K562 (cell line): ENCODE data around the gene DACT3. TPM values are rescaled to one million over a fixed set of nuclear protein-coding genes. Genes with fewer than 3 reads are reported as not detected.

ENCODE experiments used
- ARID2 ChIP-seq: fragments of 450-650 bp; IDR thresholded peaks from 2 replicates; pipeline ENCODE4 v1.6.1; 2017; ENCODE audit warnings: antibody characterized with exemption, mild to moderate bottlenecking
- ATF3 ChIP-seq, 2 experiments: fragments of 450-650 bp in 1 of 2; sonication (generic) in 1 of 2; formaldehyde crosslinking in 1 of 2; IDR thresholded peaks in 1 of 2; conservative IDR thresholded peaks in 1 of 2; 2 replicates each; pipeline versions ENCODE4 v1.6.1 to v1.8.1; 2016 to 2023; ENCODE audit warnings: mild to moderate bottlenecking in 2 of 2, moderate library complexity in 2 of 2, inconsistent platforms in 1 of 2, missing genetic modification reagents in 1 of 2
- E2F1 ChIP-seq: sonication (generic); formaldehyde crosslinking; IDR thresholded peaks from 2 replicates; pipeline ENCODE4 v1.8.1; 2023; ENCODE audit warnings: mild to moderate bottlenecking, missing genetic modification reagents, moderate library complexity
- ELK3 ChIP-seq: fragments of 450-650 bp; formaldehyde crosslinking; IDR thresholded peaks from 2 replicates; pipeline ENCODE4 v1.4.0; 2020; ENCODE audit warnings: mild to moderate bottlenecking
- HDAC8 ChIP-seq: fragments of 450-650 bp; IDR thresholded peaks from 2 replicates; pipeline ENCODE4 v1.6.1; 2016; ENCODE audit warnings: mild to moderate bottlenecking, missing genetic modification characterization, moderate library complexity, missing compliant biosample characterization
- JUND ChIP-seq, 2 experiments: IDR thresholded peaks; 2 replicates in 1 of 2; 3 replicates in 1 of 2; pipeline ENCODE4 v1.6.1; 2011; ENCODE audit warnings: borderline replicate concordance in 2 of 2, low read depth in 2 of 2, low read length in 2 of 2, improper control_type of control experiment in 1 of 2, missing biosample characterization in 1 of 2, missing genetic modification characterization in 1 of 2, missing genetic modification reagents in 1 of 2
- KLF16 ChIP-seq: IDR thresholded peaks from 2 replicates; pipeline ENCODE4 v1.6.1; 2016; ENCODE audit warnings: antibody characterized with exemption
- RBM25 ChIP-seq: fragments of 200-400 bp; formaldehyde crosslinking; IDR thresholded peaks from 2 replicates; pipeline ENCODE4 v1.6.1; 2018; ENCODE audit warnings: low read length, low read depth, moderate library complexity; ENCODE audit not compliant: severe bottlenecking
- REST ChIP-seq, 2 experiments: fragments of 450-650 bp; formaldehyde crosslinking in 1 of 2; IDR thresholded peaks; 2 replicates each; pipeline versions ENCODE4 v1.4.0 to v1.6.1; 2014 to 2020; ENCODE audit warnings: mild to moderate bottlenecking in 2 of 2, borderline replicate concordance in 1 of 2, low read depth in 1 of 2
- SP1 ChIP-seq: sonication (generic); formaldehyde crosslinking; IDR thresholded peaks from 2 replicates; pipeline ENCODE4 v1.8.1; 2022; ENCODE audit warnings: mild to moderate bottlenecking, missing genetic modification reagents
- TCF3 ChIP-seq: sonication (generic); formaldehyde crosslinking; IDR thresholded peaks from 2 replicates; pipeline ENCODE4 v1.4.0; 2020; ENCODE audit warnings: mild to moderate bottlenecking, missing genetic modification reagents
- polyA plus RNA-seq, 8 experiments: library from polyadenylated mRNA; depleted of rRNA in 4 of 8; stranded (reverse) in 5 of 8; unstranded in 3 of 8; fragments of >200 nt; fragmentation: Nextera tagmentation in 2 of 8; fragmentation: Illumina TruSeq in 1 of 8; extraction: Ambion mirVana in 2 of 8; extraction: Trizol in 1 of 8; gene quantifications; 2 replicates each; pipeline versions ENCODE4 v1.2.1 to v1.2.3, GENCODE V29; 2011 to 2014; ENCODE audit warnings: inconsistent platforms in 1 of 8, missing spikeins in 1 of 8
- total RNA-seq, 7 experiments: library from RNA; depleted of rRNA in 6 of 7; stranded (reverse); fragments of >200 nt in 6 of 7; fragmentation: Illumina TruSeq in 2 of 7; extraction: Trizol in 2 of 7; gene quantifications; 2 replicates each; pipeline versions ENCODE4 v1.2.1 to v1.2.3, GENCODE V29; 2011 to 2021; ENCODE audit warnings: low replicate concordance in 1 of 7

The DACT3 gene
- total and polyA plus RNA-seq, 9 of the 15 experiments (the other 6 are each of a cell fraction or from before 2014, with no cell fraction given), result 0.67 to 6.5 (median 3.5) TPM

GRCh38 chr19:46661735-46662592 lies 982 bp upstream of the DACT3 start (continued):
- peak; percentile 95 for TF ChIP-seq REST (IDR thresholded peaks at IDR 0.05; ENCODE audit: borderline replicate concordance)
- TF ChIP-seq REST (CRISPR knock-in tag; IDR thresholded peaks at IDR 0.05; ENCODE audit: low read depth), result no peak
- peak; percentile 17; the same call in 1 of the 2 replicates for TF ChIP-seq SP1 (CRISPR knock-in tag)
- TF ChIP-seq ELK3 (CRISPR knock-in tag), result no peak
- TF ChIP-seq E2F1 (CRISPR knock-in tag), result 0 out of 2 replicates have a peak, but pooled peaks have one; percentile 5
- TF ChIP-seq ARID2, result peak; percentile 96
- TF ChIP-seq JUND (IDR thresholded peaks at IDR 0.05; ENCODE audit: borderline replicate concordance, low read depth, low read length), result peak; percentile 44; the same call in 1 of the 2 replicates
- TF ChIP-seq JUND (tag; IDR thresholded peaks at IDR 0.05; ENCODE audit: borderline replicate concordance, low read depth, low read length), result no peak; the same call in 2 of the 3 replicates
- TF ChIP-seq TCF3 (CRISPR knock-in tag), result 0 out of 2 replicates have a peak, but pooled peaks have one; percentile 11
- TF ChIP-seq HDAC8, result no peak
- 0 out of 2 replicates have a peak, but pooled peaks have one; percentile 19 for TF ChIP-seq KLF16
- peak; percentile 98 for TF ChIP-seq RBM25
- TF ChIP-seq ATF3 (IDR thresholded peaks at IDR 0.05), result peak; percentile 48
- TF ChIP-seq ATF3 (CRISPR knock-in tag; conservative IDR thresholded peaks at IDR 0.05), result 0 out of 2 replicates have a peak, but pooled peaks have one; percentile 40
